HG02759 (cell line): ENCODE results near the gene P2RY11.

Experiments used
- ATAC-seq: cut with Tn5 transposase; IDR thresholded peaks from one replicate; pipeline ENCODE4 v1.9.1; 2021; ENCODE audit warnings: mild to moderate bottlenecking, moderate library complexity; ENCODE audit not compliant: unreplicated experiment

Gene P2RY11, protein sequence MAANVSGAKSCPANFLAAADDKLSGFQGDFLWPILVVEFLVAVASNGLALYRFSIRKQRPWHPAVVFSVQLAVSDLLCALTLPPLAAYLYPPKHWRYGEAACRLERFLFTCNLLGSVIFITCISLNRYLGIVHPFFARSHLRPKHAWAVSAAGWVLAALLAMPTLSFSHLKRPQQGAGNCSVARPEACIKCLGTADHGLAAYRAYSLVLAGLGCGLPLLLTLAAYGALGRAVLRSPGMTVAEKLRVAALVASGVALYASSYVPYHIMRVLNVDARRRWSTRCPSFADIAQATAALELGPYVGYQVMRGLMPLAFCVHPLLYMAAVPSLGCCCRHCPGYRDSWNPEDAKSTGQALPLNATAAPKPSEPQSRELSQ

DNA sequence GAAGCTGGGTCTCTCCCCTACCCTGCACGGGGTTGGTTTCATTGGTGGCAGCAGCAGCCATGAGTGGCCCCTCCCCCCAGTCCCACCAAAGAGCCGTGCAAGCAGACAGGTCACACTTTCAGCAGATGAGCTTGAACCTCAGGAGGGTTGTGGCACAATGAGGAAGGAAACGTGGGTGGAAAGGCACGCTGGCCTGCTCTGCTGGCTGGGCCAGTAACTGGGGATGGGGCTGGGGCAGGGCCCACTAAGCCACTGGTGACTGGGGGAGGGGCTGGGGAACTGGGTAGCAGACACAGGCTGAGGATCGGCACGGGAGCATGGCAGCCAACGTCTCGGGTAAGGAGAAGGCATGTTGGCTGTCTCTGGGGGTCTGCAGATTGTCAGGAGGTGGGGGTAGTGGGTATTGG, at the start of gene P2RY11:
Gene P2RY11 (plus strand): TSS at position 289 of the 407 bp plus-strand sequence. CDS start 29 bp downstream, at position 318.
- no peak for ATAC-seq

DNA sequence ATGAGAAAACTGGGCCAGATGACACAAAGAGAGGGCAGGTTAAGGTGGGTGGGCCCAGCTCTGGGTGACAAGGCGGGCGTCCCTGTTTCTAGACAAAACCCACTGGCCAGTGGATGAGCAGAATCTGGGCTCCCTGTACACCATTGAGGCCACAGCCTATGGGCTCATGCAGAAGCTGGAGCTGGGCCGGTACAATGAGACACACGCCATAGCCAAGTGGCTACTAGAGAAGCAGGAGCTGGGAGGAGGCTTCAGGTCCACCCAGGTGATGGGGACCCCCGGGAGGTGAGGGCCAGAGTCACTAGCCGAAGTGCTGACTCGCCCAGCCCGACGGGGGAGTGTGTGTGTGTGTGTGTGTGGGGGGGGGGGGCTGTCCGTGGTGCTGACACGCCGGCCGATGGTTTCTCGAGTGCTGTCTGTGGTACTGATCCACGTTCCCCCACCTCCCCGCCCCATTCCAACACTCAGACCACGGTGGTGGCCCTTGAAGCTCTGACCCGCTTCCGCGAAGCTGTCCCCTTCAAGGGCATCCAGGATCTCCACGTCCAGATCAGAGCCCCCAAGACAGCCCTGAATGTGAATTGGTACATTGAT, 49.7 kb upstream of the P2RY11 start:
- no peak for ATAC-seq

DNA sequence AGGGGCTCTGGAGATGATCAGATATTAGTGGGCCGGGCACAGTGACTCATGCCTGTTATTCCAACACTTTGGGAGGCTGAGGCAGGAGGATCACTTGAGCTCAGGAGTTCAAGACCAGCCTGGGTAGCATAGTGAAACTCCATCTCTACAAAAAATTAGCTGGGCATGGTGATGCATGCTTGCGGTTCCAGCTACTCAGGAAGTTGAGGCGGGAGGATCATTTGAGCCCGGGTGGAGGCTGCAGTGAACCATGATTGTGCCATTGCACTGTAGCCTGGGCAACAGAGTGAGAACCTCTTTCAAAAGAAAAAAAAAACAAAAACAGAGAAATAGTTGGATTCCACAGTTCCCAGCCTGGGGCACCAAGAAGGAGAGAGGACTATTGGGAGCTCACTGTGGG, 43.3 kb upstream of the P2RY11 start:
- no peak for ATAC-seq

DNA sequence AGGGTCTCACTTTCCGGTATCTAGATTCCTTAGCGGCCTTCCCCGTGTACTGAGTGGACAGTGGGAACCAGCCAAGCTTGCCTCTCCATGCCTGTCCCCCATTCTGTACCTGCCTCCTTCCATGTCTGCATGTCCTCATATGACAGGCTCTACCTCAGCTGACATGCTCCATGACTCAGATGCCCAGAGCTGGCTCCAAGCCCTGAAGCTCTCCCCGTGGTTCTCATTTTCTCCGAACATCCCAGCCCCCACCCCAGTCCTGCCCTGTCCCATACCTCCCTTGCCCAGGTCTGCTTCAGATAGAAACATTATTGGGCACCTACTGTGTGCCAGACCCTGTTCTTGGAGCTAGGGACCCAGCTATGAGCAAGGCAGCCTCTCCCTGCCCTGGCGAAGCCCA, 42.4 kb upstream of the P2RY11 start:
- ATAC-seq = no peak

DNA sequence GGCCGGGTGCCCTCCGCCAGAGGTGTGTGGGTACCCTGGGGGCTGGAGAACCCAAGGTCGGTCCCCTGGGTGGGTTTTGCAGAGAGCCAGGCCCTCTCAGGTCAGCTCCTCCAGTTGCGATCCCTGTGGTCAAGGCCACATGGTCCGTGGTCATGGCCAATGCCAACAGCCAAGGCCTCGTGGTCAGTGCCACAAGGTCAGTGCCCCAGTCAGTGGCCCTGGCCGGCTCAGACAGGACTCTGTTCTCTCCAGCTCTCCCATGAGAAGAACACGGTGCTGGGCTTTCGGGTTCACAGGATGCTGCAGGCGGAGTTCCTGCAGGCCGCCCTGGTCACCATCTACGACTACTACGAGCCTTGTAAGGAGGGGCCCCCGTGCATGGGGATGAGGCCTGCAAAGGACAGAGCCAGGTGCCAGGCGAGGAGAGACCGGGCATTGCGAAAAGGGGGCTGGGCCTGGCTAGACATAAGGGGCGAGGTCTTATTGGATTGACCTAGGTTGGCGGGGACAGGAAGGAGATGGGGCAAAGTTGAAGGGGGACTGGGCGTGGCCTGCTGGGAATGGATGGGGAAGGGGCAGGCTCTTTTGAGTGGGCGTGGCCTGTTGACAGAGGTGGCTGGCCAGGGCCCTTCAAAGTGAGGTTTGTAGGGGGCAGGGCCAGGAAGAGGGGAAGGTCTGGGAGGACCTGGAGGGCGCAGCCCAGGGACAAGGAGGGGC, 40.6 kb upstream of the P2RY11 start:
- no peak for ATAC-seq

DNA sequence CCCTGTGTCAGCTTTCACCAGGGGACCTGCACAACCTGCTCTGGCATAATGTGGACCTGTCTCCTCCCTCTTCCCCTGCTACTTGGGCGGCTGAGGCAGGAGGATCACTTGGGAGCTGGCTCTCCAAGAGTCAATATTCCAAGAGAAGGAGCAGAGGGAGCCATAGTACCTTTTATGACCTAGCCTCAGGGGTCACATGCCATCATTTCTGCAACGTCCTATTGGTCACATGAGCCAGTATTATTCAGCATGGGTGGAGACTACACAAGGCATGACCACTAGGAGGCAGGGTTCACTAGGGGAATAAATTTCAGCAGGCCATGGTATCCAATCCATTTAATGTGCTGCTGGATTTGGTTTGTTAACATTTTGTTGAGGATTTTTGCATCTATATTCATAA, 37.3 kb upstream of the P2RY11 start:
- no peak for ATAC-seq

DNA sequence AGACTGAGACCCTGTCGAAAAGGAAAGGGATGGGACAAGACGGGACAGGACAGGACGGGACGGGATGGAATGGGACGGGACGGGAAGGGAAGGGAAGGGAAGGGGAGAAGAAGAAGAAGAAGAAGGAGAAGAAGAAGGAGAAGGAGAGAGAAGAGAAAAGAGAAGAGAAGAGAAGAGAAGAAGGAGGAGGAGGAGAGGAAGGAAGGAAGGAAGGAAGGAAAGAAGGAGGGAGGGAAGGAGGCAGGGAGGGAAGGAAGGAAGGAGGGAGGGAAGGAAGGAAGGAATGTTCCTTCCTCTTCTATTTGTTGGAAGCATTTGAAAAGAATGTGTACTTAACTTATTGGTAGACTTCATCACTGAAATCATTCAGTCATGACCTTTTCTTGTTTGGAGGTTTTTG, 35.0 kb upstream of the P2RY11 start:
- ATAC-seq = no peak

DNA sequence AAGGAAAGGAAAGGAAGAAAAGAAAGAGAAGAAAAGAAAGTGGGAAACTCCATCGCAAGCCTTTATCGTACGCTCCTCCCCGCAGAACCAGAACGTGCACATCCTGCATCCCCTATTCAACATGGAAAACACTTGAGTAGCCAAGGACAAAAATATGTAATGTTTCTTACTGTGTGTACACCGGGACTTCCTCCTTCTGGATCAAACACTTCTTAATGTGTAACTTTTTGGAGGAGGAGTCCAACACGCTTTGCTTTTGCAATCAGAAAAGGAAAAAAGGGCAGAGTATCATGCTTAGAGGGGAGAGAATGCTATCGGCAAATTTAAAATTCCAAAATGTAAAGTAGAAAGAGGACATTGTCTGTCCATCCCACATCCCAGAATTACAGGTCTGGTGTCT, 33.2 kb upstream of the P2RY11 start:
- ATAC-seq = no peak

DNA sequence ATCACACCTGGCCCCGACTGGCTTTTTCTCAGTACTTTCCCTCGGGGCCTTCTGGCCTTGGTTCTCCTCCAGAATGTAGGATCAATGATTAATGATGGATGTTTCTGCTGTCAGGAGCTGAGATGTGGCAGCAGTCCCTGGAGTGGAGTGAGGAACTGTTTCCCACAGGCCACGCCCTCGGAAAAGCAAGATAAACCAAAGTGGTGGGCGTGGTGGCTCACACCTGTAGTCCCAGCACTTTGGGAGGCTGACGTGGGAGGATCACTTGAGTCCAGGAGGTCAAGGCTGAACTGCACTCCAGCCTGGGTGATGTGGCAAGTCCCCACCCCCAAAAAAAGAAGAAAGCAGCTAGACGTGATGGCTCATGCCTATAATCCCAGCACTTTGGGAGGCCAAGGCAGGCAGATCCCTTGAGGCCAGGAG, 32.5 kb upstream of the P2RY11 start:
- ATAC-seq = no peak

DNA sequence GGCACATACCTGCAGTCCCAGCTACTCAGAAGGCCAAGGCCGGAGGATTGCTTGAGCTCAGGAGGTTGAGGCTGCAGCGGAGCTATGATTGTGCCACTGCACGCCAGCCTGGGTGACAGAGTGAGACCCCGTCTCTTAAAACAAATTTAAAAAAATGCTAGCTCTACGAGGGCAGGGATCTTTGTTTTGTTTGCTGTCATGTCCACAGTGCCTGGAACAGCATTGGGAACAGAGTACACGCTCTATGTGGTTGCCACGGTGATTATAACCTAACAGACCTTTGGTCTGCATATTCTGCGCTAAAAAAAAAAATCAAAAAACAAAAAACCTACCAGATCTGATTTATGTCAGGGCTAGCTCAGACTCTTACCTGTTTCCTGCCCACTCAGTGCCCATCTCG, 27.6 kb upstream of the P2RY11 start:
- no peak for ATAC-seq

DNA sequence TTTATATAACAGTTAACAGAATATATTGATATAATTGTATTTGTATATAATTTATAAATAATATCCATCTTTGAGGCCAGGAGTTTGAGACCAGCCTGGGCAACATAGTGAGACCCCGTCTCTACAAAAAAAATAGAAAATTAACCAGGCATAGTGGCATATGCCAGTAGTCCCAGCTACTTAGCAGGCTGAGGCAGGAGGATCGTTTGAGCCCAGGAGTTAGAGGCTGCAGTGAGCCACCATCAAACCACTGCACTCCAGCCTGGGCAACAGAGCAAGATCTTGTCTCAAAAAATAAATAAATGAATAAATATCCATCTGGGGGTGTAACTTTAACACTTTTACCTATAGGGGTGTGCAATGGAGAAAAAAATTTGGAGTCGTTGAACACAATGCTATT, 26.7 kb upstream of the P2RY11 start:
- ATAC-seq = no peak

DNA sequence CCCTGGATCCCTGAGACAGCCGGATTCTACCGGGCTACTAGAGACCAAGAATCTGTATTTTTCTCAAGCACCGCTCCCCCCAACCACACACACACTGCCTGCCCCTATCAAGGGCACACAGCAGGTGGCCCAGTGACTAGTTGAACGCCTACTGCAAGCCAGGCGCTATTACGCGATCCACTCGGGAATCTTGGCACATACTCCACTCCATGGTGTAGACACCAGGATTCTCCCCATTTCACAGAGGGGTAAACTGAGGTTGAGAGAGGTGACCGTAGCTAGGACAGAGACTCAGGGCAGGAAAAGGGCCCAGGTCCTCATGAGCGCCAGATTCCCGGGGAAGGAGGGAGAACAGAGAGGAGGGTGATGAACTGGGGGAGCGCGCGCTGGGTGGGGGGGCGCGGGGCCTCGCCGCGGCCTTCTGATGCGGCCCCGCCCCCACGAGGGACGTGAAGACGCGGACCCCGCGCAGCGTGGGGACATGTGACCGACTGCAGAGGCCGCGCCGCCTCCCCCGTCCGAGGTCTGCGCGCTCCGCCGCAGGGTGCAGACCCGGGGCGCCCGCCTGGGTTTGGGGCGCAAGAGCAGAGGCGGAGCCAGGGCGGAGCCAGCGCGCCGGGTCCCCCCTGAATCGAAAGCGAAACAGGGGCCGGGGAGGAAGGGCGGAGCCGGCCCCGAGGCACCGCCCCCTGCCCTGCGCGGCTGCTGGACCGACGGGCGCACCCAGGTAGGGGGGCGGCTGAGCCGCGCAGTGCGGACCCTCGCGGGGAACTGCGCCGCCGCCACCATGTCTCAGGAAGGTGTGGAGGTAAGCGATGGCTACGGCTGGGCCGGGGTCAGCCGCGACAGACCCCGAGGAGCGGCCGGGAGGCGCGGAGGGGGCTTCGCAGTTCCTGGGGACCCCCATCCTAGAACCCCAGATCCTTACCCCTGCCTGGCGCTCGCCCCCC, 25.6 kb upstream of the P2RY11 start, which contains the start of gene SHFL:
Gene SHFL (plus strand): TSS at position 677 of the 950 bp plus-strand sequence. CDS start 111 bp downstream, at position 788.
- peak; percentile 87 for ATAC-seq

DNA sequence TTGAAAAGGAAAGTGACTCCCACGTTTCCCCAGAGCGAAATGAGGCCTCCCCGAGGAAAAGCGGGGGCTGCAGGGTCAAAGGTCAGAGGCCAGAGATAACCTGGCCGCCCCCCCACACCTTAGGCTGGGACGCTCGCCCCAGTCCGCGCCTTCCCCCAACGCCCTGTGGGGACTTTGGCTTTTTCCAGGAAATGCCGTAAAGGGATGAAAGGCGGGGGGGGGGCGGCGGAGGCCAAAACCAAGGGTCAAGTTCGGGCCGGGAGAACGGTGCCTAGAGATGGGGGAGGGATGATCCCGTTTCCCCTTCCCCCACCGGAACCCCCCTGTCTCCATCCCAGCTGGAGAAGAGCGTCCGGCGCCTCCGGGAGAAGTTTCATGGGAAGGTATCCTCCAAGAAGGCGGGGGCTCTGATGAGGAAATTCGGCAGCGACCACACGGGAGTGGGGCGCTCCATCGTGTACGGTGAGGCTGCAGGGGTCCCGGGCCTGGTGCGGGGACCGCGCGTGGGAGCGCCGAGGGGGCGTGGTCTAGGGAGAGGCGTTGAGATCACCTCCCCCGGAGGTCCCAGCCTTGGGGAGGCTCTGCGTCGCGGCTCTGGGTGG, 24.8 kb upstream of the P2RY11 start:
- no peak for ATAC-seq

DNA sequence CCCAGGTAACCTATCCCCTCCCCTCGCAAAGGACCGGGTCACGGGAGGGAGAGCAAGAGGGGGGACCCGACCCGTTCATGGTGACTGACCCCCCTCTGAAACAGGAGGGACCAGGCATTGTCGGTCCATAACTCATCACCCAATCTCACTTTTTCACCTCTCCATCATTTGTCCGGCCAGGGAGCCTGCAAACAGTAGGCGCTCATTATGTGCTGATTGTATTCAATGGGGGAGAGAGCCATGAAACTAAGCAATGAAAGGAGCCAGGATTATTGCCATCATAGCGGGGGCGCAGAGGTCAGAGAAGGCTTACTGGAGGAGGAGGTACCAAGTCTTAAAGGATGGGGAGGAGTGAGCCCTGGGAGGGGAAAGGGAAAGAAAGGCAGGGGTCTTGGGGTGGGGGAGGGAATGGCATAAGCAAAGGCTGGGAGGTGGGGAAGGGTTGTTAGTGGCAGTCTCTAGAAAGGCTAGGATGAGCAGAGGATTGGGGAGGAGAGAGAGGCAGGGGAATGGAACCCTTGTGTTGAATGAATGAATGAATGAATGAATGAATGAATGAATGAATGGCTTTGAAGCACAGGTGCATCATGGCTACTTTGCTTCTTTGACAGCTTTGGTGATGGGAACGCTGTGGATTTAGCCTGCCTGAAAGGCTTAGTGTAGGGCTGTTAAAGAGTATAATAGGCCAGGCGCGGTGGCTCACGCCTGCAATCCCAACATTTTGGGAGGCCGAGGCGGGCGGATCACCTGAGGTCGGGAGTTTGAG, 24.0 kb upstream of the P2RY11 start:
- no peak for ATAC-seq

DNA sequence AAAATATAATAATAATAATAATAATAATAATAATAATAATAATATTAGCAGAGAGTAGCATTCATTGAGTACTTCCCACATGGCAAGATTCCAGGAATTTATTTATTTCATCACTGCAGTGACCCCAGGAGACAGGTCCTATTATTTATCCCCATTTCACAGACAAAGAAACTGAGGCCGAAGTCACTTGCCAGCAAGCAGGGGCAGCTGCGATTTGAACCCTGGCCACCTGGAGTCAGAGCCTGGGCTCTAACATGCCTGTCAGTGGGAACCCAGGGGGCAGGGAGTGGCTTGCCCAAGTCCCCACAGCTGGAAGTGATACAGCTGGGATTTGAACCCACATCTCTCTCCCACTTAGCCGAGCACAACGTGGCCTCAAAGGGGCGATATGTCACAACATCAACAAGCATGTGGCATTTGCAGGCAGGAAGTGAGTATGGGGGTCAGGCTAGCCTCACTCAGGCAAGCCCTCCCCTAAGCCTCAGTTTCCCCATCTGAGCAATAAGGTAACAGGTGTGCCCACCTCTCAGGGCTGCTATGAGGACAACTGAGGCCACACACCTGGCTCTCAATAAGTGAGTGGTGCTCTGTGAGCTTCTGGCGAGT, 22.4 kb upstream of the P2RY11 start:
- no peak for ATAC-seq

DNA sequence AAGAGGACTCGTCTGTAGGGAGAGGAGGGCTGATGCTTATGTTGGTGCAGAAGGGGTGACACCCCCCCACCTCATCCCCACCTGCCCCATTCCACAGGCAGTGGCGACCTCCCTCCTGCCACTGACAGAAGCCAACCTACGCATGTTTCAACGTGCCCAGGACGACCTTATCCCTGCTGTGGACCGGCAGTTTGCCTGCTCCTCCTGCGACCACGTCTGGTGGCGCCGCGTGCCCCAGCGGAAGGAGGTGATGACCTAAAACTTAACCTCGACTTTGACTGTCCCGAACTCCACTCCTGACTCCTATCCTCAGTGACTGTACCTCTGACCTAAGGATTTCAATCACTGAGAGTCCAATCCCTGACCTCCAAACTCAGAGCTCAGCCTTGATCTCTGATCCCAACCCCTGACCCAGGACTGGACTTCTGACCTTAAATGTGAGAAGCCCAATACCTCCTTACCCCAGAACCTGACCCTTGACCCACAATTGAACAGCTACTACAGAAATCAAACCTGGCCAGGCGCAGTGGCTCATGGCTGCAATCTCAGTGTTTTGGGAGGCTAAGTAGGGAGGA, 21.6 kb upstream of the P2RY11 start:
- ATAC-seq = no peak

DNA sequence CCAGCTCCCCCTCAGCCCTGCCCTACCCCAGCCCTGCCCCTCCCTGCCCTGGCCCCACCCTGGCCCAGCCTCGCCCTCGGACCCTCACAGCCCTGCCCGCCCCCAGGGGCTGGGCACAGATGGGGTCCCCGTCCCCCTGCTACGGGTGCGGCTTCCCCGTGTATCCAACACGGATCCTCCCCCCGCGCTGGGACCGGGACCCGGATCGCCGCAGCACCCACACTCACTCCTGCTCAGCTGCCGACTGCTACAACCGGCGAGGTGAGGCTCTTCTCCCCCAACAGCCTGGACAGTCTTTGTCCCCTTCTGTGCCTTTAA, 20.2 kb upstream of the P2RY11 start:
- no peak for ATAC-seq

DNA sequence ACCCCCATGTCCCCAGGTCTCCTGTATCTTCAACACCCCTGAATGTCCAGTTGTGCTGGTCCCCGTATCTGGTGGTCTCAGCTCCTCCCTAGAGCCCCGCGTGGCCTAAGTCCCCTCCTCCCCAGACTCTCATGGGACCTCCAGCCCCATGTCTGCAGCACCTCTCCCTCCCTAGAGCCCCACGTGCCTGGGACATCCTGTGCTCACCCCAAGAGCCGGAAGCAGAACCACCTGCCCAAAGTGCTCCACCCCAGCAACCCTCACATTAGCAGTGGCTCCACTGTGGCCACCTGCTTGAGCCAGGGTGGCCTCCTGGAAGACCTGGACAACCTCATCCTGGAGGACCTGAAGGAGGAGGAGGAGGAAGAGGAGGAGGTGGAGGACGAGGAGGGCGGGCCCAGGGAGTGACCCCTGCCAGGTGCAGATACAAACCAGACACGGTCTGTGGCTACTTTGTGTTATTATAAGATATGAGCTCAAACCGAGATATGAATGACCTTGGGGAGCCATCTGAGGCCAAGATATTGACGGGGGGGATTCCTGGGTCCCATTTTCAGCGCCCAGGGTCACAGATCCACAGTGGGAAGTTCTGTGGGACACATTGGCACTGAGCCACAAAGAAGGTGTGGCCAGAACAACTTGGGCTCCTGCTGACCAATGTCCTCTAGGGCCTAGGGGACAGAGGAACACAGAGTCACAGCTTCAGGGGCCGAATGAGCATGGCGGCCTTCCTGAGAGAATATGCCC, 19.4 kb upstream of the P2RY11 start:
- no peak for ATAC-seq
